Activated naive CD8-positive, alpha-beta T cell treated with anti-CD3 and anti-CD28 coated beads, Interleukin-2, amount 50 U/mL, for 24 hours (primary cell): Measurements from ENCODE around the gene GCH1.
A peak's percentile ranks its signal among the peaks of the same experiment; 100 is the strongest.
"Not testable (repeated sequence)": the region's sequence is repeated elsewhere in the genome, so short reads cannot be mapped to it uniquely, and the experiment has no call there.

Experiments
- ATAC-seq: fragments of 150-1000 bp; cut with Tn5 transposase; one replicate; pipeline ENCODE4 v1.10.0; 2021
- DNase-seq: peaks from one replicate; pipeline ENCODE4 v3.0.0; 2021
- H3K27ac Mint-ChIP-seq: one replicate; pipeline ENCODE4 v1.8.0; 2021; ENCODE audit warnings: mild to moderate bottlenecking, mixed read lengths
- H3K27me3 Mint-ChIP-seq: one replicate; pipeline ENCODE4 v1.8.0; 2021; ENCODE audit warnings: mixed read lengths
- H3K36me3 Mint-ChIP-seq: one replicate; pipeline ENCODE4 v1.8.0; 2021; ENCODE audit warnings: low read depth, mixed read lengths
- H3K4me1 Mint-ChIP-seq: one replicate; pipeline ENCODE4 v1.8.0; 2021; ENCODE audit warnings: mixed read lengths
- H3K4me3 Mint-ChIP-seq: one replicate; pipeline ENCODE4 v1.8.0; 2021; ENCODE audit warnings: mild to moderate bottlenecking, moderate library complexity, mixed read lengths
- H3K9me3 Mint-ChIP-seq: one replicate; pipeline ENCODE4 v1.8.0; 2021; ENCODE audit warnings: mixed read lengths

The GCH1 gene

GRCh38 chr14:54902521-54903420 lies at the start of gene GCH1:
GCH1 (minus strand) TSS chr14:54902826; CDS start chr14:54902663, 163 bp downstream.
- peaks cover 5% of the 10 kb centered on the region for H3K36me3 Mint-ChIP-seq
- H3K9me3 Mint-ChIP-seq, result no peaks in the 10 kb centered on the region
- H3K27ac Mint-ChIP-seq, result peak within 1 kb of the TSS; percentile 56
- peaks cover 30% of the 10 kb centered on the region for H3K4me1 Mint-ChIP-seq
- H3K4me3 Mint-ChIP-seq, result peak within 1 kb of the TSS; percentile 85
- H3K27me3 Mint-ChIP-seq, result no peaks in the 10 kb centered on the region
- DNase-seq (peak; percentile 81), ATAC-seq (peak; percentile 84)

GRCh38 chr14:54947230-54947629 lies 44.6 kb upstream of the GCH1 start:
- Mint-ChIP-seq H3K27me3 (no peaks in the 10 kb centered on the region), H3K4me1 (peaks cover 4% of the 10 kb centered on the region), H3K27ac (no peak overlapping the region), H3K4me3 (no peak overlapping the region), H3K9me3 (no peaks in the 10 kb centered on the region), H3K36me3 (peaks cover 44% of the 10 kb centered on the region)
- ATAC-seq (no peak), DNase-seq (no peak)

- Mint-ChIP-seq H3K9me3 (no peaks in the 10 kb centered on the region), H3K4me1 (peaks cover 4% of the 10 kb centered on the region), H3K36me3 (peaks cover 41% of the 10 kb centered on the region), H3K4me3 (no peak overlapping the region), H3K27me3 (no peaks in the 10 kb centered on the region), H3K27ac (no peak overlapping the region)
- ATAC-seq (no peak), DNase-seq (no peak)
Observed at GRCh38 chr14:54946500-54946899, 43.9 kb upstream of the GCH1 start.

GRCh38 chr14:54944737-54945391 lies 42.2 kb upstream of the GCH1 start:
- no peaks in the 10 kb centered on the region for H3K9me3 Mint-ChIP-seq
- no peak overlapping the region for H3K4me3 Mint-ChIP-seq
- H3K27me3 Mint-ChIP-seq, result no peaks in the 10 kb centered on the region
- no peak overlapping the region for H3K27ac Mint-ChIP-seq
- peaks cover 34% of the 10 kb centered on the region for H3K36me3 Mint-ChIP-seq
- no peak for ATAC-seq
- H3K4me1 Mint-ChIP-seq, result peaks cover 4% of the 10 kb centered on the region
- no peak for DNase-seq

- Mint-ChIP-seq H3K4me1 (peaks cover 4% of the 10 kb centered on the region), H3K27me3 (no peaks in the 10 kb centered on the region), H3K9me3 (no peaks in the 10 kb centered on the region), H3K36me3 (peaks cover 19% of the 10 kb centered on the region), H3K27ac (no peak overlapping the region), H3K4me3 (no peak overlapping the region)
- DNase-seq (no peak), ATAC-seq (no peak)
Observed at GRCh38 chr14:54942913-54943312, 40.3 kb upstream of the GCH1 start.

GRCh38 chr14:54936816-54937215 lies 34.2 kb upstream of the GCH1 start:
- Mint-ChIP-seq H3K27me3 (no peaks in the 10 kb centered on the region), H3K36me3 (peaks cover 6% of the 10 kb centered on the region), H3K4me3 (no peak overlapping the region), H3K4me1 (no peaks in the 10 kb centered on the region), H3K27ac (no peak overlapping the region), H3K9me3 (no peaks in the 10 kb centered on the region)
- no peak for DNase-seq
- ATAC-seq, result no peak

GRCh38 chr14:54935958-54936357 lies 33.3 kb upstream of the GCH1 start:
- Mint-ChIP-seq H3K36me3 (peaks cover 6% of the 10 kb centered on the region), H3K4me3 (no peak overlapping the region), H3K27me3 (no peaks in the 10 kb centered on the region), H3K9me3 (no peaks in the 10 kb centered on the region), H3K4me1 (no peaks in the 10 kb centered on the region), H3K27ac (no peak overlapping the region)
- DNase-seq (no peak), ATAC-seq (no peak)

GRCh38 chr14:54935100-54935499 lies 32.5 kb upstream of the GCH1 start:
- no peak for DNase-seq
- Mint-ChIP-seq H3K27ac (no peak overlapping the region), H3K4me1 (no peaks in the 10 kb centered on the region), H3K27me3 (no peaks in the 10 kb centered on the region), H3K9me3 (no peaks in the 10 kb centered on the region), H3K4me3 (no peak overlapping the region), H3K36me3 (peaks cover 3% of the 10 kb centered on the region)
- ATAC-seq, result no peak

- Mint-ChIP-seq H3K4me1 (no peaks in the 10 kb centered on the region), H3K27ac (no peak overlapping the region), H3K4me3 (no peak overlapping the region), H3K27me3 (no peaks in the 10 kb centered on the region), H3K9me3 (no peaks in the 10 kb centered on the region), H3K36me3 (peaks cover 3% of the 10 kb centered on the region)
- no peak for ATAC-seq
- no peak for DNase-seq
Observed at GRCh38 chr14:54933006-54933405, 30.4 kb upstream of the GCH1 start.

GRCh38 chr14:54931598-54932340 lies 29.1 kb upstream of the GCH1 start:
- Mint-ChIP-seq H3K9me3 (no peaks in the 10 kb centered on the region), H3K27me3 (no peaks in the 10 kb centered on the region)
- ATAC-seq, result no peak

GRCh38 chr14:54931101-54931500 lies 28.5 kb upstream of the GCH1 start:
- ATAC-seq (no peak), DNase-seq (no peak)
- H3K27me3 Mint-ChIP-seq, result no peaks in the 10 kb centered on the region
- H3K9me3 Mint-ChIP-seq, result no peaks in the 10 kb centered on the region
- no peak overlapping the region for H3K27ac Mint-ChIP-seq
- no peaks in the 10 kb centered on the region for H3K36me3 Mint-ChIP-seq
- no peaks in the 10 kb centered on the region for H3K4me1 Mint-ChIP-seq
- no peak overlapping the region for H3K4me3 Mint-ChIP-seq

More at GRCh38 chr14:54931598-54932340, 29.1 kb upstream of the GCH1 start:
- no peak overlapping the region for H3K4me3 Mint-ChIP-seq
- no peaks in the 10 kb centered on the region for H3K4me1 Mint-ChIP-seq
- H3K36me3 Mint-ChIP-seq, result peaks cover 3% of the 10 kb centered on the region
- no peak overlapping the region for H3K27ac Mint-ChIP-seq
- DNase-seq, result no peak

- no peaks in the 10 kb centered on the region for H3K4me1 Mint-ChIP-seq
- ATAC-seq (no peak), DNase-seq (no peak)
- no peaks in the 10 kb centered on the region for H3K36me3 Mint-ChIP-seq
- H3K4me3 Mint-ChIP-seq, result no peak overlapping the region
- no peaks in the 10 kb centered on the region for H3K9me3 Mint-ChIP-seq
- no peaks in the 10 kb centered on the region for H3K27me3 Mint-ChIP-seq
- no peak overlapping the region for H3K27ac Mint-ChIP-seq
Observed at GRCh38 chr14:54929556-54929955, 26.9 kb upstream of the GCH1 start.

GRCh38 chr14:54928216-54928615 lies 25.6 kb upstream of the GCH1 start:
- Mint-ChIP-seq H3K27ac (no peak overlapping the region), H3K4me3 (no peak overlapping the region), H3K9me3 (no peaks in the 10 kb centered on the region), H3K36me3 (no peaks in the 10 kb centered on the region), H3K27me3 (no peaks in the 10 kb centered on the region), H3K4me1 (no peaks in the 10 kb centered on the region)
- DNase-seq (no peak), ATAC-seq (no peak)

- H3K27me3 Mint-ChIP-seq, result no peaks in the 10 kb centered on the region
- ATAC-seq, result no peak
- no peaks in the 10 kb centered on the region for H3K4me1 Mint-ChIP-seq
- H3K36me3 Mint-ChIP-seq, result no peaks in the 10 kb centered on the region
- H3K27ac Mint-ChIP-seq, result no peak overlapping the region
- no peak overlapping the region for H3K4me3 Mint-ChIP-seq
- DNase-seq, result no peak
- H3K9me3 Mint-ChIP-seq, result no peaks in the 10 kb centered on the region
Observed at GRCh38 chr14:54927551-54927950, 24.9 kb upstream of the GCH1 start.

GRCh38 chr14:54926570-54926969 lies 23.9 kb upstream of the GCH1 start:
- DNase-seq, H3K36me3 Mint-ChIP-seq, H3K4me3 Mint-ChIP-seq, H3K27ac Mint-ChIP-seq, H3K4me1 Mint-ChIP-seq, H3K27me3 Mint-ChIP-seq, H3K9me3 Mint-ChIP-seq, ATAC-seq: not testable (repeated sequence)
